SK-N-MC (cell line): Measurements from ENCODE around the gene NXT2.
A peak's percentile ranks its signal among the peaks of the same experiment; 100 is the strongest.

Experiments used
- DNase-seq: peaks from one replicate; pipeline ENCODE4 v3.0.0-alpha.2; 2011; ENCODE audit warnings: low read depth, low spot score
- H3K27ac ChIP-seq: fragments of 200-600 bp; sonication (generic); 2 replicates; pipeline ENCODE4 v1.5.1; 2016; ENCODE audit warnings: mixed run types
- H3K36me3 ChIP-seq: fragments of 200-600 bp; sonication (generic); 2 replicates; pipeline ENCODE4 v1.6.1; 2017; ENCODE audit warnings: antibody characterized with exemption, low read length, mixed read lengths; ENCODE audit not compliant: insufficient read depth
- H3K4me3 ChIP-seq: fragments of 200-600 bp; sonication (generic); 2 replicates; pipeline ENCODE4 v1.5.1; 2016
- H3K9ac ChIP-seq: fragments of 200-600 bp; sonication (generic); 2 replicates; pipeline ENCODE4 v1.8.0; 2017; ENCODE audit warnings: mixed run types, mixed read lengths; ENCODE audit not compliant: insufficient read length
- H3K9me3 ChIP-seq: fragments of 200-600 bp; sonication (generic); 2 replicates; pipeline ENCODE4 v1.6.1; 2017; ENCODE audit warnings: low read depth, mild to moderate bottlenecking, antibody characterized with exemption, low read length, moderate library complexity, mixed read lengths
- EZH2 ChIP-seq: fragments of 200-600 bp; sonication (generic); IDR thresholded peaks from one replicate; pipeline ENCODE4 v1.6.1; 2017; ENCODE audit warnings: antibody characterized with exemption
- FOXP2 ChIP-seq: optimal IDR thresholded peaks from 2 replicates; pipeline ENCODE3; 2011; ENCODE audit warnings: mild to moderate bottlenecking, moderate library complexity; ENCODE audit not compliant: insufficient read depth; ENCODE audit errors: extremely low read length, control extremely low read depth
- POLR2AphosphoS5 ChIP-seq: IDR thresholded peaks from 2 replicates; pipeline ENCODE4 v1.6.1; 2012; ENCODE audit warnings: mild to moderate bottlenecking, low read depth, low read length, borderline replicate concordance

NXT2 gene

GRCh38 chrX:109536439-109537323 lies at the start of gene NXT2:
Gene NXT2, plus strand, starts transcription at chrX:109536844. Its CDS starts 163 bp downstream, at chrX:109537007.
- Histone ChIP-seq H3K9me3 (no peaks in the 10 kb centered on the region), H3K4me3 (peak within 1 kb of the TSS; percentile 89), H3K9ac (peak within 1 kb of the TSS; percentile 91), H3K27ac (peak within 1 kb of the TSS; percentile 93), H3K36me3 (no peaks in the 10 kb centered on the region)
- DNase-seq: peak; percentile 81
- TF ChIP-seq FOXP2 (no peak), POLR2AphosphoS5 (peak; percentile 78), EZH2 (no peak)

GRCh38 chrX:109487640-109488039 lies 49.0 kb upstream of the NXT2 start:
- Histone ChIP-seq H3K4me3 (no peak overlapping the region), H3K36me3 (no peaks in the 10 kb centered on the region), H3K27ac (no peak overlapping the region), H3K9ac (no peak overlapping the region), H3K9me3 (no peaks in the 10 kb centered on the region)
- DNase-seq: no peak
- TF ChIP-seq EZH2 (no peak), FOXP2 (no peak), POLR2AphosphoS5 (no peak)

DNA sequence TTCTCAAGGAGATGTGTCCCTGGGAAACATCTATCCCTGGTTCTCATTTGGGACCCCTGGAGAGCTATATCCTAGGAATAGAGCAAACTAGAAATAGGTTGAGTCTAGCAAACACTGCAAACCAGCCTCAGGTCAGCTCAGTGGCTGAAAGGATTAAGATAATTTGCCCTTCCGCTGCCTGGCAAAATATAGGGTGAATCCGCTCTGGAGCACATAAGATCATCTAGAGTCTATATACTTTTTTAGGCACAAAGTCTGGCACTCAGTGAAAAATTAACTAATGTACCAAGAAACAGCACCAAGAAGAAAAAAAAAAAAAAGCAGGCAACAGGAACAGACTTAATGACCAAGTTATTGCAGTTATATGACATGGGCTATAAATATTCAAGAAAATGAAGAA lies 47.5 kb upstream of the NXT2 start:
- no peaks in the 10 kb centered on the region for H3K36me3 ChIP-seq
- no peak overlapping the region for H3K9ac ChIP-seq
- no peaks in the 10 kb centered on the region for H3K9me3 ChIP-seq
- H3K27ac ChIP-seq: peak overlapping the region; percentile 81; the same call in 1 of the 2 replicates
- TF ChIP-seq EZH2: no peak
- TF ChIP-seq POLR2AphosphoS5: no peak
- TF ChIP-seq FOXP2: no peak
- no peak for DNase-seq
- H3K4me3 ChIP-seq: peak overlapping the region; percentile 33; the same call in 1 of the 2 replicates

- no peaks in the 10 kb centered on the region for H3K36me3 ChIP-seq
- no peak overlapping the region for H3K27ac ChIP-seq
- no peak overlapping the region for H3K4me3 ChIP-seq
- DNase-seq: no peak
- H3K9me3 ChIP-seq: no peaks in the 10 kb centered on the region
- H3K9ac ChIP-seq: no peak overlapping the region
- TF ChIP-seq POLR2AphosphoS5 (no peak), FOXP2 (no peak), EZH2 (no peak)
These were observed 38.2 kb upstream of the NXT2 start for GRCh38 chrX:109498434-109498833.

GRCh38 chrX:109501176-109501575 lies 35.5 kb upstream of the NXT2 start:
- DNase-seq: no peak
- no peak overlapping the region for H3K4me3 ChIP-seq
- H3K27ac ChIP-seq: no peak overlapping the region
- no peak overlapping the region for H3K9ac ChIP-seq
- H3K9me3 ChIP-seq: no peaks in the 10 kb centered on the region
- H3K36me3 ChIP-seq: no peaks in the 10 kb centered on the region
- TF ChIP-seq FOXP2 (no peak), EZH2 (no peak), POLR2AphosphoS5 (no peak)

- H3K36me3 ChIP-seq: no peaks in the 10 kb centered on the region
- TF ChIP-seq EZH2 (no peak), FOXP2 (no peak), POLR2AphosphoS5 (no peak)
- H3K4me3 ChIP-seq: no peak overlapping the region
- no peak overlapping the region for H3K9ac ChIP-seq
- no peak for DNase-seq
- no peak overlapping the region for H3K27ac ChIP-seq
- H3K9me3 ChIP-seq: no peaks in the 10 kb centered on the region
These were observed 27.7 kb upstream of the NXT2 start for GRCh38 chrX:109508915-109509314.

- no peak overlapping the region for H3K27ac ChIP-seq
- no peak overlapping the region for H3K4me3 ChIP-seq
- no peak for DNase-seq
- no peaks in the 10 kb centered on the region for H3K9me3 ChIP-seq
- H3K36me3 ChIP-seq: no peaks in the 10 kb centered on the region
- TF ChIP-seq POLR2AphosphoS5 (no peak), EZH2 (no peak), FOXP2 (no peak)
- no peak overlapping the region for H3K9ac ChIP-seq
These were observed 25.5 kb upstream of the NXT2 start for GRCh38 chrX:109511113-109511512.

DNA sequence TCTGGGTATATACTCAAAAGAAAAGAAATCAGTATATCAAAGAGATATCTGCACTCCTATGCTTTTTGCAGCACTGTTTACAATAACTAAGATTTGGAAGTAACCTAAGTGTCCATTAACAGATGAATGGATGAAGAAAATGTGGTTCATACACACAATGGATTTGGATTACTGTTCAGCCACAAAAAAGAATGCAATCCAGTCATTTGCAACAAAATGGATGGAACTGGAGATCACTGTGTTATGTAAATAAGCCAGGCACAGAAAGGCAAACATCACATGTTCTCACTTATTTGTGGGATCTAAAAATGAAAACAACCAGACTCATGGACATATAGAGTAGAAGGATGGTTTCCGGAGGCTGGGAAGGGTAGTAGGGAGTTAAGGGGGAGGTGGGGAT lies 17.6 kb upstream of the NXT2 start:
- Histone ChIP-seq H3K36me3 (no peaks in the 10 kb centered on the region), H3K4me3 (no peak overlapping the region), H3K9me3 (no peaks in the 10 kb centered on the region), H3K9ac (no peak overlapping the region), H3K27ac (no peak overlapping the region)
- no peak for TF ChIP-seq POLR2AphosphoS5
- TF ChIP-seq FOXP2: no peak
- no peak for TF ChIP-seq EZH2
- DNase-seq: no peak

- no peak overlapping the region for H3K9ac ChIP-seq
- no peak for DNase-seq
- no peak for TF ChIP-seq EZH2
- TF ChIP-seq POLR2AphosphoS5: no peak
- no peak for TF ChIP-seq FOXP2
- H3K36me3 ChIP-seq: no peaks in the 10 kb centered on the region
- H3K4me3 ChIP-seq: no peak overlapping the region
- no peak overlapping the region for H3K27ac ChIP-seq
- no peaks in the 10 kb centered on the region for H3K9me3 ChIP-seq
These were observed 3.6 kb upstream of the NXT2 start for GRCh38 chrX:109533005-109533404.
